GM21528 (cell line): Measurements from ENCODE around the gene SMARCA4.
A peak's percentile ranks its signal among the peaks of the same experiment; 100 is the strongest.

ENCODE experiments used
- ATAC-seq: cut with Tn5 transposase; IDR thresholded peaks from one replicate; pipeline ENCODE4 v1.9.1; 2021; ENCODE audit warnings: mild to moderate bottlenecking, moderate library complexity; ENCODE audit not compliant: unreplicated experiment, low FRiP score

Gene SMARCA4

GRCh38 chr19:11028146-11028545, 67.3 kb downstream of the SMARCA4 start:
- no peak for ATAC-seq

GRCh38 chr19:11031421-11032070, 70.7 kb downstream of the SMARCA4 start:
- ATAC-seq = no peak

GRCh38 chr19:11033251-11033650, 72.4 kb downstream of the SMARCA4 start:
- no peak for ATAC-seq

- ATAC-seq = no peak
Measured at GRCh38 chr19:11033763-11034162, 72.9 kb downstream of the SMARCA4 start.

- no peak for ATAC-seq
Measured at GRCh38 chr19:11034449-11035213, 73.8 kb downstream of the SMARCA4 start.

GRCh38 chr19:11035441-11036377, 74.9 kb downstream of the SMARCA4 start:
- peak; percentile 66 for ATAC-seq

GRCh38 chr19:11038511-11038910, 77.7 kb downstream of the SMARCA4 start:
- ATAC-seq = no peak

- ATAC-seq = no peak
Measured at GRCh38 chr19:11041194-11041593, 80.4 kb downstream of the SMARCA4 start.

GRCh38 chr19:11041966-11042627, 81.3 kb downstream of the SMARCA4 start:
- no peak for ATAC-seq

- ATAC-seq = no peak
Measured at GRCh38 chr19:11044431-11044830, 83.6 kb downstream of the SMARCA4 start.

GRCh38 chr19:11045536-11045935, 84.7 kb downstream of the SMARCA4 start:
- no peak for ATAC-seq

- no peak for ATAC-seq
Measured at GRCh38 chr19:11046605-11047354, 86.0 kb downstream of the SMARCA4 start.

GRCh38 chr19:11047866-11048265, 87.0 kb downstream of the SMARCA4 start:
- no peak for ATAC-seq

GRCh38 chr19:11050323-11051114, 89.7 kb downstream of the SMARCA4 start:
- ATAC-seq = no peak

GRCh38 chr19:11053817-11054195, 93.0 kb downstream of the SMARCA4 start:
- ATAC-seq = no peak

GRCh38 chr19:11054200-11054599, 93.4 kb downstream of the SMARCA4 start:
- no peak for ATAC-seq

- no peak for ATAC-seq
Measured at GRCh38 chr19:11054628-11055027, 93.8 kb downstream of the SMARCA4 start.

GRCh38 chr19:11058246-11059030, 97.6 kb downstream of the SMARCA4 start:
- no peak for ATAC-seq
